ENCODE measurements around the gene KCND2. TPM values are rescaled to one million over a fixed set of nuclear protein-coding genes. Genes with fewer than 3 reads are reported as not detected.

Gene KCND2
- total RNA-seq, 1 donor from 2014 or later = not detected

DNA sequence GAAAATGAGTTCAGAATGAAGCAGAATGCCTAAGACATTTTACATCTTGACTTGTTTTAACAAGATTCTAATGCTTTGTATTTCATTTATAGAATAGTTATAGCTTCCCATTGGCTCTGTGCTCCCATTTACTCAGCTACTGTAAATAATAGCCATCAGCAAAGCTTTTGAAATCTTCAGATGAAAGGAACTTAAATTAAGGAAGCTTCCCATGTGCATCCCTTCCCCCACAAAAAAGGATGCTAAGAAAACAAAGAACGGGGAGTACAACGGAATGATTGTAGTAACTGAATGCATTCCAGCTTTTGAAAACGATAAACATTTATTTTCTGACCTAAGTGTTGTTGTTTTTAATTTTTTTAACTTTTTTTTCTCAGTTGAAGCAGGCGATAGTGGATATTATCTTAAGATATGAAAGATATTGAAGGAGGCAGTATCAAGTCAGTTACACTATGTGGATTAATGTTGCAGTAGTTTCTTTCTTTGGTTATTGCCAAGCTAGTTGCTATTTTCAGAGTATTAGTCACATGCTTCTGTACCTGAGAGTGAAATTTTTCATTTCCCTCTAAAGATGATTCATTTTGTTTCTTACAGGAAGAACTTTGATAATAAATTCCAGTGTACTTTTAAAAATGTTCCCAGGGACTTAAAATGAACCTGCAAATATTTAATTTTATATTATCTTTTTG lies 129.2 kb downstream of the KCND2 start:
- H3K36me3 Mint-ChIP-seq (ENCODE audit: low read depth) = no peaks in the 10 kb centered on the region
- no peaks in the 10 kb centered on the region for H3K27me3 Mint-ChIP-seq (ENCODE audit: low read depth)
- no peak overlapping the region for H3K4me3 Mint-ChIP-seq (ENCODE audit: low read depth)
- peaks cover 5% of the 10 kb centered on the region for H3K4me1 Mint-ChIP-seq (ENCODE audit: low read depth)
- DNase-seq (ENCODE audit: low spot score) = no peak
- H3K27ac Mint-ChIP-seq = no peak overlapping the region
- intact Hi-C loops (cut with micrococcal nuclease) = no loop called here
- no peaks in the 10 kb centered on the region for H3K9me3 Mint-ChIP-seq

DNA sequence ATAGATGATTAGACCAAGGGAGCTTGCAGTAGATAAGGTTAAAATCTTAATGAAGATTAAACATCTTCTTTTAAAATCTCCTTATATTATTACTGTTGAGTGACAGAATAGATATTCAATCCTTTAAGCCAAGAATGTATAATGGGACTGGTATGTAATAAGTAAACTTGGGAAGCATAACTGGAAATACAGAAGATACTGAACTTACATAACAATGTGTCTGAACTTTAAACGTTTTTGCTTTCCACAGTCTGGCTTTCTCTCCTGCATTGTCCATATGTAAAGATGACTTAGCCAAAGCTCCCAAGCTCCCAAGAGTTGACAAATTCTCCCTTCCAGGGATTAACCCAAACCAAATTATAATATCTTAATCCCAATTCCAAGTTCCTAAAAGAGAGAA lies 129.8 kb downstream of the KCND2 start:
- no peak for DNase-seq (ENCODE audit: low spot score)
- Mint-ChIP-seq H3K27me3 (ENCODE audit: low read depth) (no peaks in the 10 kb centered on the region), H3K36me3 (ENCODE audit: low read depth) (no peaks in the 10 kb centered on the region), H3K27ac (no peak overlapping the region), H3K9me3 (no peaks in the 10 kb centered on the region), H3K4me3 (ENCODE audit: low read depth) (no peak overlapping the region), H3K4me1 (ENCODE audit: low read depth) (peaks cover 5% of the 10 kb centered on the region)
- intact Hi-C loops (cut with micrococcal nuclease) = no loop called here

DNA sequence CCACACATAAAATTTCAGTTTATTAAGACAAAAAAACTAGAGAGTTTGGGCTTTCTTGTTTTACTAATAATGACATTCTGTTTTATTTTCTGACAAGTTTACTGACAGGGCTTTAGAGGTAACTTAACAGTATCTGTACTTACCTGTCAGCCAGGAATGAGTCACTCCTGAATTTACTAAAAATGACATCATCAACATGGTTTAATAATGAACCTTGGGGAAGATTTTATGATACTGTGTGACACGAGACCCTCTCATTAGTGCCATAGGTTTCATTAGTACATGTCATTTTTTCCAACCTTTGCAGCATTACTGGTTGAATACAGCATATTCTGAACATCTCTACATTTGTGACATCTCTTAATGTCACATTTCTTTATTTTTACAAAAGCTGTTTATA lies 131.1 kb downstream of the KCND2 start:
- Mint-ChIP-seq H3K4me1 (ENCODE audit: low read depth) (peaks cover 5% of the 10 kb centered on the region), H3K27me3 (ENCODE audit: low read depth) (no peaks in the 10 kb centered on the region), H3K27ac (no peak overlapping the region), H3K36me3 (ENCODE audit: low read depth) (no peaks in the 10 kb centered on the region), H3K9me3 (no peaks in the 10 kb centered on the region), H3K4me3 (ENCODE audit: low read depth) (no peak overlapping the region)
- intact Hi-C loops (cut with micrococcal nuclease) = no loop called here
- DNase-seq (ENCODE audit: low spot score) = no peak

DNA sequence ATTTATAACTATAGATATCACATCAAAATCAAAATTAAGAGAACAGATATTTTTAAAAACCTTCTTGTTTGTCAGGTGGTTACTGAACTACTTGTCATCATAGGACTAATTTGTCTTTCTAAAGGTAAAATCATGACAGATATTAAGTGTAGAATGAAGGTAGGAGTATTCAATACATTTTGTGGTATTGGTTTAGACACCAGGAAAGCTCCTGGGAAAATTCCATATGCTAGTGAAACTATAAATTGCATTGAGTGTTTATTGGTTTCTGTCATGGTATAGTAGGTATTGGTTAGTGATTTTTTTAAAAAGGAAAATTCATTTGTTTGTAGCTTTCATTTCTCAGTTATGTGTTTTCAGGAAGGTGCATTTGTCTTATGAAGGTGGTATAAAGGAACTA lies 132.7 kb downstream of the KCND2 start:
- peaks cover 5% of the 10 kb centered on the region for H3K4me1 Mint-ChIP-seq (ENCODE audit: low read depth)
- no peak for DNase-seq (ENCODE audit: low spot score)
- no peaks in the 10 kb centered on the region for H3K36me3 Mint-ChIP-seq (ENCODE audit: low read depth)
- H3K27me3 Mint-ChIP-seq (ENCODE audit: low read depth) = no peaks in the 10 kb centered on the region
- intact Hi-C loops (cut with micrococcal nuclease) = no loop called here
- H3K4me3 Mint-ChIP-seq (ENCODE audit: low read depth) = no peak overlapping the region
- H3K9me3 Mint-ChIP-seq = no peaks in the 10 kb centered on the region
- H3K27ac Mint-ChIP-seq = no peak overlapping the region

GRCh38 chr7:120407010-120407409 lies 134.0 kb downstream of the KCND2 start:
- Mint-ChIP-seq H3K9me3 (no peaks in the 10 kb centered on the region), H3K36me3 (ENCODE audit: low read depth) (no peaks in the 10 kb centered on the region), H3K4me3 (ENCODE audit: low read depth) (no peak overlapping the region), H3K27ac (no peak overlapping the region), H3K4me1 (ENCODE audit: low read depth) (peaks cover 5% of the 10 kb centered on the region), H3K27me3 (ENCODE audit: low read depth) (no peaks in the 10 kb centered on the region)
- intact Hi-C loops (cut with micrococcal nuclease) = no loop called here
- no peak for DNase-seq (ENCODE audit: low spot score)

- Mint-ChIP-seq H3K9me3 (no peaks in the 10 kb centered on the region), H3K36me3 (ENCODE audit: low read depth) (no peaks in the 10 kb centered on the region), H3K27ac (no peak overlapping the region), H3K4me3 (ENCODE audit: low read depth) (no peak overlapping the region), H3K4me1 (ENCODE audit: low read depth) (no peaks in the 10 kb centered on the region), H3K27me3 (ENCODE audit: low read depth) (no peaks in the 10 kb centered on the region)
- DNase-seq (ENCODE audit: low spot score) = no peak
- intact Hi-C loops (cut with micrococcal nuclease) = no loop called here
Measured at GRCh38 chr7:120412139-120413050, 139.4 kb downstream of the KCND2 start.

DNA sequence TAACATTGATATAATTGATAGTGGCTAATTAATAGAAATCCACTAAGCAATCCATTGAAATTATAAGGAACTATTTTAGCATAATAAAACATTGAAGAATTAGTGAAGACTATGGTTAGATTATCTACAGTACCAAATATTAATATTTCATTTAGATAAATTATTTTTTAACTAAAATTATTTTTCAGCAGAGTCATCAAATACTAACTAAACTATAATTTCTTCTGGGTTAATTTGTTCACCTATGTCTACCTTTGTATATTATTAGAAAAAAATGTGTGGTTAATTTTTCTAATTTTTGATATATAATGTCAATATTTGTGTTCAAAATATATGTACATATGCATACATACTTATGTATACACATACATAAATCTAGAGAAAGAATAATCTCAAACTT lies 140.2 kb downstream of the KCND2 start:
- no peaks in the 10 kb centered on the region for H3K4me1 Mint-ChIP-seq (ENCODE audit: low read depth)
- H3K27ac Mint-ChIP-seq = no peak overlapping the region
- intact Hi-C loops (cut with micrococcal nuclease) = no loop called here
- H3K36me3 Mint-ChIP-seq (ENCODE audit: low read depth) = no peaks in the 10 kb centered on the region
- no peaks in the 10 kb centered on the region for H3K27me3 Mint-ChIP-seq (ENCODE audit: low read depth)
- no peak overlapping the region for H3K4me3 Mint-ChIP-seq (ENCODE audit: low read depth)
- H3K9me3 Mint-ChIP-seq = no peaks in the 10 kb centered on the region
- no peak for DNase-seq (ENCODE audit: low spot score)

- Mint-ChIP-seq H3K27ac (no peak overlapping the region), H3K4me1 (ENCODE audit: low read depth) (no peaks in the 10 kb centered on the region), H3K36me3 (ENCODE audit: low read depth) (no peaks in the 10 kb centered on the region), H3K27me3 (ENCODE audit: low read depth) (no peaks in the 10 kb centered on the region), H3K9me3 (no peaks in the 10 kb centered on the region), H3K4me3 (ENCODE audit: low read depth) (no peak overlapping the region)
- intact Hi-C loops (cut with micrococcal nuclease) = no loop called here
- DNase-seq (ENCODE audit: low spot score) = no peak
Measured at GRCh38 chr7:120417244-120417979, 144.4 kb downstream of the KCND2 start.

DNA sequence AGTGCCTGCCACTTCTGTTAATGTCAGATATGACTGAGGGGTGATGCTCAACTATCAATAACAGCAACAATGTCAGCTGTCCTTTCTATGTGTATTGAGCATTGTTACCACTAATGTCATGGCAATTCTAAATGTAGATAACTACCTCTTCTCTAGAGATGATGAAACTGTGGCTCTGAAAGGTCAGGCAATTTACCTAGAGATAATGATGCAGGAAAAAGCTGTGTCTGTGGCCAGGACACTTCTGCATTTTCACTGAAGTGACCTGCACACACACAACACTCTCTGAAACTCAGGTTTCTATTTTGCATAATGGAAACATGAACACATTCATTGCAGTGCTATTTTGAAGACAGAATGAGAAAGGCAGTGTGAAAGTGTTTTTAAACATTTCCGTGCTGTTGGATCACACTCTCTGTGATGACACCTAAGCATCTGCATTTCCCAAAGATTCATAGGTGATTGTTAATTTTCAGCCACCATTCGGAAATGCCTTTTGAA lies 148.2 kb downstream of the KCND2 start:
- intact Hi-C loops (cut with micrococcal nuclease) = no loop called here
- Mint-ChIP-seq H3K4me3 (ENCODE audit: low read depth) (no peak overlapping the region), H3K27ac (no peak overlapping the region), H3K27me3 (ENCODE audit: low read depth) (no peaks in the 10 kb centered on the region), H3K9me3 (no peaks in the 10 kb centered on the region), H3K4me1 (ENCODE audit: low read depth) (no peaks in the 10 kb centered on the region), H3K36me3 (ENCODE audit: low read depth) (no peaks in the 10 kb centered on the region)
- DNase-seq (ENCODE audit: low spot score) = no peak

- no peak for DNase-seq (ENCODE audit: low spot score)
- Mint-ChIP-seq H3K36me3 (ENCODE audit: low read depth) (no peaks in the 10 kb centered on the region), H3K4me1 (ENCODE audit: low read depth) (no peaks in the 10 kb centered on the region), H3K27ac (no peak overlapping the region), H3K27me3 (ENCODE audit: low read depth) (no peaks in the 10 kb centered on the region), H3K4me3 (ENCODE audit: low read depth) (no peak overlapping the region), H3K9me3 (no peaks in the 10 kb centered on the region)
- intact Hi-C loops (cut with micrococcal nuclease) = no loop called here
Measured at GRCh38 chr7:120431016-120431415, 158.0 kb downstream of the KCND2 start.

DNA sequence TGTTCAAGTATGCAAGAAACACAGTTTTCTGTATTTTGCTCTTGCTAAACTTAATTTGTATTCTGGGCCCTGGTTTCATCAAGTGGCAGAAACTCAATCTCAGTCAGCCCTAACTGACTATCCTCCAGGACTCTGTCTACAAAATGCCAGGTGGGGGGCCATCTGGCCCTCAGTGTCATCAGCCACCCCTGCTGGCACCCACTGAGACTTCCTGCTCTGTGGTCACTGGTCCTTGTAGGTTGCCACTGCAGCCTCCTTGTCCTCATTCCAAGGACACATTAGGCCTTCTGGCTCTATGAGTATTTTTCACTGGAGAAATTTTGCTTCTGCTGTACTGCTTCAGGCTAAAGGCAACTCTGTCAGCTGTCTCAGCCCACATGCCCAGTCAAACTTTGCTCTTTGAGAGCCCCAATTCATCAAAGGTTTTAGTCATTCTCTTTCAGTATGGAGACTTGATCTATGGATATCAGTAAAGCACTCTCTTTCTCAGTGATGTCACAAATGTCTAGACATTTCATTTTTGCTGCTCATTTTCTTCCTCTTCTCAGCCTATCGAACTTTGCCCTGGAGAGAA lies 163.6 kb downstream of the KCND2 start:
- H3K27me3 Mint-ChIP-seq (ENCODE audit: low read depth) = no peaks in the 10 kb centered on the region
- no peak overlapping the region for H3K27ac Mint-ChIP-seq
- H3K4me1 Mint-ChIP-seq (ENCODE audit: low read depth) = no peaks in the 10 kb centered on the region
- no peak overlapping the region for H3K4me3 Mint-ChIP-seq (ENCODE audit: low read depth)
- no peaks in the 10 kb centered on the region for H3K36me3 Mint-ChIP-seq (ENCODE audit: low read depth)
- no peaks in the 10 kb centered on the region for H3K9me3 Mint-ChIP-seq
- intact Hi-C loops (cut with micrococcal nuclease) = no loop called here
- DNase-seq (ENCODE audit: low spot score) = no peak

- no peak for DNase-seq (ENCODE audit: low spot score)
- no peaks in the 10 kb centered on the region for H3K9me3 Mint-ChIP-seq
- H3K27me3 Mint-ChIP-seq (ENCODE audit: low read depth) = no peaks in the 10 kb centered on the region
- no peaks in the 10 kb centered on the region for H3K4me1 Mint-ChIP-seq (ENCODE audit: low read depth)
- no peaks in the 10 kb centered on the region for H3K36me3 Mint-ChIP-seq (ENCODE audit: low read depth)
- no peak overlapping the region for H3K27ac Mint-ChIP-seq
- intact Hi-C loops (cut with micrococcal nuclease) = no loop called here
- H3K4me3 Mint-ChIP-seq (ENCODE audit: low read depth) = no peak overlapping the region
Measured at GRCh38 chr7:120441850-120442249, 168.9 kb downstream of the KCND2 start.
